DND-41 (cell line): ENCODE measurements around the gene POLDIP3.

Experiments
- ATAC-seq: fragments of 200-7000 bp; cut with Tn5 transposase; 3 replicates; pipeline ENCODE4 v1.9.1; 2021; ENCODE audit warnings: low read depth; ENCODE audit not compliant: insufficient read depth
- DNase-seq: peaks from one replicate; pipeline ENCODE4 v3.0.0-alpha.2; 2020
- H2AFZ ChIP-seq: 2 replicates; pipeline ENCODE4 v1.6.0; 2012; ENCODE audit warnings: low read depth, low read length
- H3K27ac ChIP-seq: 2 replicates; pipeline ENCODE4 v1.5.1; 2012; ENCODE audit warnings: low read length, inconsistent platforms
- H3K27me3 ChIP-seq: fragments of 200-600 bp; sonication (generic); 2 replicates; pipeline ENCODE4 v1.6.0; 2012; ENCODE audit warnings: low read length, mild to moderate bottlenecking, inconsistent platforms; ENCODE audit not compliant: insufficient read depth, poor library complexity
- H3K36me3 ChIP-seq: 2 replicates; pipeline ENCODE4 v1.5.1; 2012; ENCODE audit warnings: low read length, inconsistent platforms; ENCODE audit not compliant: insufficient read depth
- H3K4me1 ChIP-seq: 2 replicates; pipeline ENCODE4 v1.5.1; 2012; ENCODE audit warnings: mild to moderate bottlenecking, low read length; ENCODE audit not compliant: insufficient read depth
- H3K4me2 ChIP-seq: 2 replicates; pipeline ENCODE4 v1.6.0; 2012; ENCODE audit warnings: mild to moderate bottlenecking, moderate library complexity, low read length, inconsistent platforms; ENCODE audit not compliant: insufficient read depth
- H3K4me3 ChIP-seq, 2 experiments: fragments of 200-600 bp in 1 of 2; shearing (Covaris generic) in 1 of 2; 2 replicates each; pipeline ENCODE4 v1.5.1; 2012 to 2016; ENCODE audit warnings: inconsistent platforms in 2 of 2, low read length in 2 of 2, mild to moderate bottlenecking in 2 of 2, low read depth in 1 of 2, moderate library complexity in 1 of 2
- H3K79me2 ChIP-seq: 2 replicates; pipeline ENCODE4 v1.6.0; 2012; ENCODE audit warnings: low read length, inconsistent platforms; ENCODE audit not compliant: insufficient read depth
- H3K9ac ChIP-seq: 2 replicates; pipeline ENCODE4 v1.6.0; 2012; ENCODE audit warnings: low read depth, mild to moderate bottlenecking, inconsistent platforms, low read length, moderate library complexity
- H3K9me3 ChIP-seq: 2 replicates; pipeline ENCODE4 v1.5.1; 2012; ENCODE audit warnings: low read length, moderate library complexity, mild to moderate bottlenecking, inconsistent platforms; ENCODE audit not compliant: insufficient read depth, severe bottlenecking
- H4K20me1 ChIP-seq: 2 replicates; pipeline ENCODE4 v1.6.0; 2012; ENCODE audit warnings: low read length; ENCODE audit not compliant: insufficient read depth
- CTCF ChIP-seq: IDR thresholded peaks from 2 replicates; pipeline ENCODE4 v1.5.1; 2012; ENCODE audit warnings: borderline replicate concordance, low read length, moderate library complexity, mild to moderate bottlenecking; ENCODE audit not compliant: poor library complexity, severe bottlenecking; ENCODE audit errors: extremely low read depth
- EZH2 ChIP-seq: IDR thresholded peaks from 3 replicates; pipeline ENCODE4 v1.6.1; 2012; ENCODE audit warnings: borderline replicate concordance, low read depth, mild to moderate bottlenecking, moderate library complexity, low read length, inconsistent platforms; ENCODE audit not compliant: severe bottlenecking

The POLDIP3 gene

DNA sequence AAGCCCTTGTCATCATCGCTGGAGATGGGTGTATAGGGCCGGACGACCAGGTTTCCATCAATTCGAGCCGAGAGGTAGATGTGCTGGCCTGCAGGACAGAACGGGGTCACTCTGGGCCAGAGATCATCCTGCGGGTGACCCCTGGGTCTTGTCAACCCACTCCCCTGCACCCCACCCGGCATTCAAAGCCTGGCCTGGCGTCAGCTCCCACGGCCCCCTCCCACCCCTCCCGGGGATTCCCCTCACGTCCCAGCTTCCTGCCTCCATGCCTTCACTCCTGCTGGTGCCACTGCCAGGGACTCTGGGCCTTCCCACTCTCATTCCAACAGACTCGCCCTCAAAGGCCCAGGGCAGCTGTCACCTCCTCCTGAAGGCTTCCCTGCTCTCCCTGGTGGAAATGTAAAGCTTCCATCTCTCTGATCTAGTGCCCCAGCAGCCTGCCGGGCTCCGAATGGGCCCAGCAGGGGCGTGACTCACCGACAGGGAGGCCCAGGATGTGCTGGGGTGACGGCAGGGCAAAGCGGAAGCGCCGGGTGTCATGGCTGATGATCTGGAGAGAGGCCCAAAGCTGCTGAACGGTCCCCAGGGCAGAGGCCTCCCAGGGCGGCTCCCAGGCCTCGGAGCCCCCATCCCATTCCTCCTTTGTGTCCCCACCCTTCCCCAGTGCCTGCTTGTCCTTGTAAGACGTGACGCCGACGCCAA, 16.4 kb upstream of the POLDIP3 start:
- DNase-seq: no peak
- no peak overlapping the region for H2AFZ ChIP-seq
- no peak overlapping the region for H3K4me2 ChIP-seq
- H4K20me1 ChIP-seq: peaks cover 22% of the 10 kb centered on the region
- no peaks in the 10 kb centered on the region for H3K4me1 ChIP-seq
- no peaks in the 10 kb centered on the region for H3K27me3 ChIP-seq
- H3K27ac ChIP-seq: no peak overlapping the region
- no peak for ATAC-seq
- no peak overlapping the region for H3K9ac ChIP-seq
- no peak for TF ChIP-seq CTCF
- H3K4me3 ChIP-seq: no peak overlapping the region
- H3K9me3 ChIP-seq: no peaks in the 10 kb centered on the region
- peaks cover 87% of the 10 kb centered on the region for H3K36me3 ChIP-seq
- peaks cover 4% of the 10 kb centered on the region; the same call in 1 of the 2 replicates for H3K79me2 ChIP-seq

GRCh38 chr22:42630211-42630610, 15.5 kb upstream of the POLDIP3 start:
- Histone ChIP-seq H3K27ac (no peak overlapping the region), H3K9me3 (no peaks in the 10 kb centered on the region), H3K4me3 (no peak overlapping the region), H4K20me1 (peaks cover 19% of the 10 kb centered on the region), H3K4me1 (no peaks in the 10 kb centered on the region), H3K27me3 (no peaks in the 10 kb centered on the region), H3K79me2 (no peaks in the 10 kb centered on the region), H3K9ac (no peak overlapping the region), H2AFZ (no peak overlapping the region), H3K4me2 (no peak overlapping the region), H3K36me3 (peaks cover 84% of the 10 kb centered on the region)
- ATAC-seq (no peak), DNase-seq (no peak)
- TF ChIP-seq EZH2 (no peak), CTCF (no peak)

- Histone ChIP-seq H4K20me1 (peaks cover 19% of the 10 kb centered on the region), H3K4me1 (no peaks in the 10 kb centered on the region), H3K9ac (no peak overlapping the region), H2AFZ (no peak overlapping the region), H3K27ac (no peak overlapping the region), H3K36me3 (peaks cover 89% of the 10 kb centered on the region), H3K27me3 (no peaks in the 10 kb centered on the region), H3K9me3 (no peaks in the 10 kb centered on the region), H3K79me2 (no peaks in the 10 kb centered on the region), H3K4me3 (no peak overlapping the region), H3K4me2 (no peak overlapping the region)
- TF ChIP-seq EZH2: no peak
- no peak for TF ChIP-seq CTCF
- DNase-seq: no peak
- no peak for ATAC-seq
Measured at GRCh38 chr22:42627981-42628380, 13.3 kb upstream of the POLDIP3 start.
